Bronchial epithelial cell (primary cell): ENCODE measurements around the gene C6orf52. TPM values are rescaled to one million over a fixed set of nuclear protein-coding genes. Genes with fewer than 3 reads are reported as not detected.

Experiments used
- DNase-seq: peaks from one replicate; pipeline ENCODE4 v3.0.0-alpha.2; 2010; ENCODE audit warnings: low read depth
- FAIRE-seq: peaks from 2 replicates; lab custom pipeline; 2011; peaks lifted over from hg19 to GRCh38; lab: Jason Lieb, UNC
- H3K27me3 ChIP-seq: 2 replicates; pipeline ENCODE4 v1.5.1; 2011; ENCODE audit warnings: low read length; ENCODE audit not compliant: control insufficient read depth, insufficient read depth
- H3K36me3 ChIP-seq: 2 replicates; pipeline ENCODE4 v1.5.1; 2011; ENCODE audit warnings: low read length; ENCODE audit not compliant: control insufficient read depth, insufficient read depth
- H3K4me3 ChIP-seq: 2 replicates; pipeline ENCODE4 v1.5.1; 2011; ENCODE audit warnings: mild to moderate bottlenecking, low read depth, low read length, control low read depth
- total RNA-seq: library from RNA; depleted of rRNA; stranded (reverse); fragments of >200 nt; gene quantifications from 2 replicates; pipeline ENCODE4 v1.2.1, GENCODE V29; 2014
- TF ChIP-seq, protein P1 (sequence below): IDR thresholded peaks from 2 replicates; pipeline ENCODE4 v1.5.1; 2011; ENCODE audit warnings: mild to moderate bottlenecking, moderate library complexity, low read length, control low read depth, inconsistent platforms; ENCODE audit not compliant: insufficient read depth, severe bottlenecking

Gene C6orf52
- total RNA-seq, 1 donor from 2014 or later: 2.1 TPM

DNA sequence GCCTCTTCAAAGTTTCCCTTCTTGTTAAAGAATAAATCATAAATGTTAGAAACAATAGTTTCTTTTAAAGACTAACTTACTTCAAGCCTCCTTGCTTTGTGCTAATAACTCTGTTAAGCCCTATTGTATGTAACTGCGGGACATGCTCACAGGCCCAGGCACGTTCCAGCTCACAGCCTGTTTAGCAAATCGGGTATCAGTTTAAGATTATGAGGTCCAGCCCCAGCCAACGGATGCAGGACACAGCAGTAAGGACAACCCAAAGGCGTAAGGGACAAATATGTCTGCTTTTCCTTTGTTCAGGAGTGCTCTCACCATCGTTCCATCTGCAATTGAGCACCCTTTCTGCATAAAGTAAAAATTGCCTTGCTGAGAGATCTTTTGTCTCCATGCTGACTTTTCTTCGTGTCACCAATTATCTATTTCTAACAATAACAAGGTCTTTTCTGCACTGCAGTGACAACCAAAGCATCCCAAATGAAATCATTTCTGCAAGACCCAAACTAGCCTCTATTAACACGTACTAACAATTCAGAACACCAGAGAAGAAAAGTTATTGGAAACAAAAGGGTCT is 1.4 kb downstream of the C6orf52 start:
- Histone ChIP-seq H3K27me3 (no peaks in the 10 kb centered on the region), H3K4me3 (peak overlapping the region; percentile 68), H3K36me3 (peaks cover 3% of the 10 kb centered on the region)
- DNase-seq (peak; percentile 39), FAIRE-seq (no peak)
- TF ChIP-seq, protein P1, sequence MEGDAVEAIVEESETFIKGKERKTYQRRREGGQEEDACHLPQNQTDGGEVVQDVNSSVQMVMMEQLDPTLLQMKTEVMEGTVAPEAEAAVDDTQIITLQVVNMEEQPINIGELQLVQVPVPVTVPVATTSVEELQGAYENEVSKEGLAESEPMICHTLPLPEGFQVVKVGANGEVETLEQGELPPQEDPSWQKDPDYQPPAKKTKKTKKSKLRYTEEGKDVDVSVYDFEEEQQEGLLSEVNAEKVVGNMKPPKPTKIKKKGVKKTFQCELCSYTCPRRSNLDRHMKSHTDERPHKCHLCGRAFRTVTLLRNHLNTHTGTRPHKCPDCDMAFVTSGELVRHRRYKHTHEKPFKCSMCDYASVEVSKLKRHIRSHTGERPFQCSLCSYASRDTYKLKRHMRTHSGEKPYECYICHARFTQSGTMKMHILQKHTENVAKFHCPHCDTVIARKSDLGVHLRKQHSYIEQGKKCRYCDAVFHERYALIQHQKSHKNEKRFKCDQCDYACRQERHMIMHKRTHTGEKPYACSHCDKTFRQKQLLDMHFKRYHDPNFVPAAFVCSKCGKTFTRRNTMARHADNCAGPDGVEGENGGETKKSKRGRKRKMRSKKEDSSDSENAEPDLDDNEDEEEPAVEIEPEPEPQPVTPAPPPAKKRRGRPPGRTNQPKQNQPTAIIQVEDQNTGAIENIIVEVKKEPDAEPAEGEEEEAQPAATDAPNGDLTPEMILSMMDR: no peak

DNA sequence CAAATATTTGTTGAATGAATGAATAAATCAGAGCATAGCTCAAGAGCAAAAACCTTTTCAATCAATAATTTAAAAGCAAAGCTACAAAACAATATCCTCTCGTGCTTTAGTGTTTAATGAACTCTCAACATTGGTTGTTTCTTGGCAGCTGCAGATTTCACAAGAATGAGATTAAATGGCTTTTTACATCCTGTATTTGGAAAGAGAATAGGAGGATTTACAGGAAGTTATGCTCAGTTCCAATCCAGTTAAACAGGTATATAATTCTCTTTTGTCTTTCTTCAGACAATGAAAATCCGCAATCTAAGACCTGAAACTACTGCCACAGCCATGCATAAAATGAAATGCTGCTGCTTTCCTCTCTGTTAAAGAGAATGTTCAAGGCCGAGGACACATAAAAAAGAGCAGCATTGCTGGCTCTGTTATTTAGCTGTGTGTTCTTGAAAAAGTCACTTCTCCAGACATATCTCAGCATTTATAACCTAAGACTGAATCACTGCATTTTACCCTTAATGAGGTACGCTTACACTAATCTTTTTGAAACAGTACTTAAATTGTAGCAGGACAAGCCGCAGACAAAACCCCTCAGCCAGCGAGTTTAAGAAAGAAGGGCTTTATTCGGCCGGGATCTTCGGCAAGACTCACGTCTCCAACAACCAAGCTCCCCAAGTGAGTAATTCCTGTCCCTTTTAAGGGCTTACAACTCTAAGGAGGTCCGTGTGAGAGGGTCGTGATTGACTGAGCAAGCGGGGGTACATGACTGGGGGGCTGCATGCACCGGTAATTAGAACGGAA is 3.6 kb downstream of the C6orf52 start:
- H3K27me3 ChIP-seq: no peaks in the 10 kb centered on the region
- DNase-seq: peak; percentile 34
- TF ChIP-seq, protein P1: no peak
- H3K4me3 ChIP-seq: no peak overlapping the region
- H3K36me3 ChIP-seq: no peaks in the 10 kb centered on the region
- no peak for FAIRE-seq

DNA sequence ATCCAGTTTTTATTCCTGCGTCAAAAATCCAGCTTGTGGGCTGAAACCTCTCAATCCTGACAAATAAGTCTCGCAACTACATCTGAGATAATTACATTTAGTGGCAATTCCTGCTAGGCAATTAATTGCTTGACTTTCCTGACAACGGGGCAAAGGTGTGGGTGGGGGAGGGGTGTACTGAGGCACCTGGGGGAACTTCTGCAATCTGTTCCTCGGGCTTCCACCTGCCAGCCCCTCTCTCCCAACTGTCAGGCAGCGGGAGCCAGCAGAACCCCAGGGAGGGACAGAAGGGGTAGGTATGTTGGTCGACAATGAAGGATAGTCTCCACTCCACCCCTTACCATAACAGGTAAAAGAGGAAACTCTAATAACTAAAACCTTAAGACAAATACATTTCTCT is 6.8 kb downstream of the C6orf52 start:
- Histone ChIP-seq H3K27me3 (no peaks in the 10 kb centered on the region), H3K4me3 (no peak overlapping the region), H3K36me3 (no peaks in the 10 kb centered on the region)
- DNase-seq: no peak
- no peak for FAIRE-seq
- TF ChIP-seq, protein P1: no peak

DNA sequence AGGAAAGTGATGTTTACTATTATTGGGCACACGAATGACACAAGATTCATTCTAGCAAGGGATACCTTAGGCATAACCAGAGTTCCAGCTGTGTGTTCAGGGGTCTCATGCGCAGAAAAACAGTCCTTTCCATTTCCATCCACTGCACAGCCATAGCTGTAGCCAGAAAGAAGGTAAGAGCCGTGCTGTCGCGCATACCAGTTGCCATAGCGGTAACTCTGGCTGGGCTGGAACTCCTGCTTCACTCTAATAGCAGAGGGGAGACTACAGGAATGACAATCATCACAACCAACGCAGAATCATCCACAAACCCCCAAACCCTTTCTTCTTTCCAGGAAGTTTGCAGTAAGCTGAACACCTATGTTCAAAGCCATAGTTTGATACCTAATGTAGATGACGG is 7.5 kb downstream of the C6orf52 start:
- DNase-seq: no peak
- FAIRE-seq: no peak
- TF ChIP-seq, protein P1: no peak

DNA sequence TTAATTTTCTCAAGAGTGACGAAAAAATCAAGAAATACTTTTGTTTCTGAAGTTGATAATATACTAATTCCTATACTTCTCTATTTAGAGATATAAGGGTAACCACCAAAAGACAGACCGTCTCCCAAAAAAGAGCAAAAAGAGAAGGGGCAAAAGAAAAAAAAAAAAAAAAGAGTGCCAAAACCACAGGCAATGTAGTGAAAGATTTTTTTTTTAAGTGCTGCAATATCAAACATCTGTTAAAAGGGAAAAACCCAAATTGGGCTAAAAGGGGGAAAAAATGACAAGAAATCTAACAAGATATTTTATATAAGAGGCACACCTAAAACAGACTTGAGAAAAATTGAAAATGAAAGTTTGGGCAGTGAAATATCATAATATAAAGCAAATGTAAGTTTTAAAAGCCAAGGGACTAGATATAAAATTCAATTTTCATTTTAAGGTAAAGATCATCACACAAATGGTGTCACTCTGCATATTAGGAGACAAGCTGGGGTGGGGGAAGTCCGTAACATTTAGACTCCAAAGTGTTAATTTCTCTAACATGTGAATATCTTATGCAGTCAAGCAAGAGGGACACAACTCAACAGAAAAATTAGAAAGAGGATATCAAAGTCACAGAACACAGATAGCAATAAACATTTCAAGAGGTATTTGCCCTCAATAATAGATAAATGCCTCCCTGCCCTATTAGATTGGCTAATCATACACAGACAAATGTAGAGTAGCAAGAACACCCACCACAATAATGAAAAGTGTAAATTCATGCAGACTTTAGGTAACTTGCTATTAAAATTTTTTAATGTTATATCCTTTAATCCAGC is 9.1 kb downstream of the C6orf52 start:
- TF ChIP-seq, protein P1: no peak
- Histone ChIP-seq H3K27me3 (no peaks in the 10 kb centered on the region), H3K4me3 (no peak overlapping the region), H3K36me3 (no peaks in the 10 kb centered on the region)
- DNase-seq (no peak), FAIRE-seq (no peak)

More for the DNA sequence above, 7.5 kb downstream of the C6orf52 start:
- Histone ChIP-seq H3K36me3 (no peaks in the 10 kb centered on the region), H3K4me3 (no peak overlapping the region), H3K27me3 (no peaks in the 10 kb centered on the region)
